ENCODE data around the gene CDC73.
"Not testable (repeated sequence)": the region's sequence is repeated elsewhere in the genome, so short reads cannot be mapped to it uniquely, and the experiment has no call there.

The CDC73 gene

GRCh38 chr1:193284219-193284618 is 162.4 kb downstream of the CDC73 start:
- DNase-seq = no peak
- H2AFZ ChIP-seq (ENCODE audit: low read depth, low read length) = no peak overlapping the region
- H3K9ac ChIP-seq (ENCODE audit: low read depth, low read length) = no peak overlapping the region
- H4K20me1 ChIP-seq (ENCODE audit: insufficient read depth, low read length) = no peaks in the 10 kb centered on the region
- no peaks in the 10 kb centered on the region for H3K36me3 ChIP-seq (ENCODE audit: insufficient read depth, low read length)
- ATAC-seq (ENCODE audit: insufficient read depth, low read depth) = peak; percentile 66
- no peak overlapping the region for H3K4me3 ChIP-seq (ENCODE audit: low read depth in 1 of 2, low read length in 2 of 2)
- no peak overlapping the region for H3K27ac ChIP-seq (ENCODE audit: low read length)
- no peak for TF ChIP-seq CTCF (IDR thresholded peaks at IDR 0.05; ENCODE audit: borderline replicate concordance, extremely low read depth, low read length, poor library complexity, severe bottlenecking)
- no peak for TF ChIP-seq EZH2 (IDR thresholded peaks at IDR 0.05; ENCODE audit: borderline replicate concordance, low read depth, low read length, severe bottlenecking)
- H3K9me3 ChIP-seq (ENCODE audit: insufficient read depth, low read length, severe bottlenecking) = no peaks in the 10 kb centered on the region
- no peaks in the 10 kb centered on the region for H3K79me2 ChIP-seq (ENCODE audit: insufficient read depth, low read length)
- no peaks in the 10 kb centered on the region for H3K27me3 ChIP-seq (ENCODE audit: insufficient read depth, low read length, poor library complexity)
- H3K4me1 ChIP-seq (ENCODE audit: insufficient read depth, low read length) = no peaks in the 10 kb centered on the region
- H3K4me2 ChIP-seq (ENCODE audit: insufficient read depth, low read length) = no peak overlapping the region

- H3K9ac ChIP-seq (ENCODE audit: low read depth, low read length) = no peak overlapping the region
- no peak overlapping the region for H3K4me3 ChIP-seq (ENCODE audit: low read depth in 1 of 2, low read length in 2 of 2)
- no peak overlapping the region for H2AFZ ChIP-seq (ENCODE audit: low read depth, low read length)
- H3K36me3 ChIP-seq (ENCODE audit: insufficient read depth, low read length) = no peaks in the 10 kb centered on the region
- no peak overlapping the region for H3K27ac ChIP-seq (ENCODE audit: low read length)
- no peaks in the 10 kb centered on the region for H3K4me1 ChIP-seq (ENCODE audit: insufficient read depth, low read length)
- no peaks in the 10 kb centered on the region for H3K27me3 ChIP-seq (ENCODE audit: insufficient read depth, low read length, poor library complexity)
- H3K79me2 ChIP-seq (ENCODE audit: insufficient read depth, low read length) = no peaks in the 10 kb centered on the region
- H4K20me1 ChIP-seq (ENCODE audit: insufficient read depth, low read length) = no peaks in the 10 kb centered on the region
- no peak overlapping the region for H3K4me2 ChIP-seq (ENCODE audit: insufficient read depth, low read length)
- no peak for ATAC-seq (ENCODE audit: insufficient read depth, low read depth)
- DNase-seq = no peak
- H3K9me3 ChIP-seq (ENCODE audit: insufficient read depth, low read length, severe bottlenecking) = no peaks in the 10 kb centered on the region
- TF ChIP-seq CTCF (IDR thresholded peaks at IDR 0.05; ENCODE audit: borderline replicate concordance, extremely low read depth, low read length, poor library complexity, severe bottlenecking) (no peak), EZH2 (IDR thresholded peaks at IDR 0.05; ENCODE audit: borderline replicate concordance, low read depth, low read length, severe bottlenecking) (no peak)
These were observed 163.8 kb downstream of the CDC73 start for GRCh38 chr1:193285641-193286040.

GRCh38 chr1:193288548-193289080 is 166.8 kb downstream of the CDC73 start:
- not testable (repeated sequence) for H3K4me3 ChIP-seq (ENCODE audit: low read depth in 1 of 2, low read length in 2 of 2); DNase-seq; H3K4me2 ChIP-seq (ENCODE audit: insufficient read depth, low read length); ATAC-seq (ENCODE audit: insufficient read depth, low read depth); H3K9ac ChIP-seq (ENCODE audit: low read depth, low read length); H3K27me3 ChIP-seq (ENCODE audit: insufficient read depth, low read length, poor library complexity); H3K36me3 ChIP-seq (ENCODE audit: insufficient read depth, low read length); H3K79me2 ChIP-seq (ENCODE audit: insufficient read depth, low read length); H3K9me3 ChIP-seq (ENCODE audit: insufficient read depth, low read length, severe bottlenecking); H2AFZ ChIP-seq (ENCODE audit: low read depth, low read length); H3K4me1 ChIP-seq (ENCODE audit: insufficient read depth, low read length); H4K20me1 ChIP-seq (ENCODE audit: insufficient read depth, low read length); H3K27ac ChIP-seq (ENCODE audit: low read length)

- Histone ChIP-seq H3K4me3 (ENCODE audit: low read depth in 1 of 2, low read length in 2 of 2) (no peak overlapping the region), H3K27me3 (ENCODE audit: insufficient read depth, low read length, poor library complexity) (no peaks in the 10 kb centered on the region), H3K36me3 (ENCODE audit: insufficient read depth, low read length) (no peaks in the 10 kb centered on the region), H3K9ac (ENCODE audit: low read depth, low read length) (no peak overlapping the region), H4K20me1 (ENCODE audit: insufficient read depth, low read length) (no peaks in the 10 kb centered on the region), H2AFZ (ENCODE audit: low read depth, low read length) (no peak overlapping the region), H3K79me2 (ENCODE audit: insufficient read depth, low read length) (no peaks in the 10 kb centered on the region), H3K9me3 (ENCODE audit: insufficient read depth, low read length, severe bottlenecking) (no peaks in the 10 kb centered on the region), H3K4me1 (ENCODE audit: insufficient read depth, low read length) (no peaks in the 10 kb centered on the region), H3K4me2 (ENCODE audit: insufficient read depth, low read length) (no peak overlapping the region), H3K27ac (ENCODE audit: low read length) (no peak overlapping the region)
- TF ChIP-seq EZH2 (IDR thresholded peaks at IDR 0.05; ENCODE audit: borderline replicate concordance, low read depth, low read length, severe bottlenecking) (no peak), CTCF (IDR thresholded peaks at IDR 0.05; ENCODE audit: borderline replicate concordance, extremely low read depth, low read length, poor library complexity, severe bottlenecking) (no peak)
- DNase-seq = no peak
- no peak for ATAC-seq (ENCODE audit: insufficient read depth, low read depth)
These were observed 171.9 kb downstream of the CDC73 start for GRCh38 chr1:193293726-193294125.
